ENCODE results near the gene PHYKPL. TPM values are rescaled to one million over a fixed set of nuclear protein-coding genes. Genes with fewer than 3 reads are reported as not detected.

The PHYKPL gene
- total and polyA plus RNA-seq, 2 of the 8 experiments (the other 6 are each of a cell fraction or from before 2014, with no cell fraction given) = 25.1 to 32.1 TPM

- no peak overlapping the region for H3K4me3 ChIP-seq (ENCODE audit: extremely low read depth in 1 of 4, insufficient read depth in 2 of 4, low read depth in 3 of 4, low read length in 4 of 4)
- H3K79me2 ChIP-seq (ENCODE audit: control insufficient read depth in 1 of 2, insufficient read depth in 2 of 2, low read length in 2 of 2) = no peaks in the 10 kb centered on the region
- no peak overlapping the region for H3K4ac ChIP-seq (replicated peaks; ENCODE audit: insufficient read length, low read depth, low read length)
- no peak overlapping the region for H2BK15ac ChIP-seq (ENCODE audit: low read length)
- no peaks in the 10 kb centered on the region for H3K36me3 ChIP-seq (ENCODE audit: control insufficient read depth in 2 of 4, insufficient read depth in 4 of 4, low read length in 3 of 4)
- H3K4me2 ChIP-seq (ENCODE audit: insufficient read depth in 1 of 2, low read depth in 2 of 2, low read length in 2 of 2) = no peak overlapping the region
- H3K9me3 ChIP-seq (ENCODE audit: insufficient read depth in 2 of 2, low read depth in 1 of 2, low read length in 1 of 2) = no peaks in the 10 kb centered on the region
- ChIA-PET CTCF (ENCODE audit: partially characterized antibody) (interaction anchor here (0.8 to 2.3 kb wide), 2 partner anchors 7 to 11 kb away, joined by 4 to 8 read pairs; no protein-coding TSS in a partner anchor), POLR2A (ENCODE audit: partially characterized antibody) (interaction anchor here (1.5 to 2.2 kb wide), 2 partner anchors 10 to 14 kb away, joined by 4 to 6 read pairs; partner anchors contain the start of gene PHYKPL)
- DNase-seq (ENCODE audit: low read depth in 1 of 2, low spot score in 2 of 2) (no peak), FAIRE-seq (no peak)
- no peak overlapping the region for H3K18ac ChIP-seq (ENCODE audit: extremely low read depth, low read length)
- peaks cover 0 to 2% of the 10 kb centered on the region in 2 experiments for H4K20me1 ChIP-seq (replicated peaks in 1 of 2; ENCODE audit: control insufficient read depth in 1 of 2, insufficient read depth in 2 of 2, low read length in 2 of 2)
- no peak overlapping the region for H3K14ac ChIP-seq (ENCODE audit: insufficient read length)
- H2AK5ac ChIP-seq (ENCODE audit: low read depth, low read length) = no peak overlapping the region
- no peak overlapping the region for H4K5ac ChIP-seq (ENCODE audit: insufficient read length, low read depth, low read length)
- H3K56ac ChIP-seq (replicated peaks; ENCODE audit: insufficient read length, low read depth, low read length) = no peak overlapping the region
- H2BK5ac ChIP-seq (ENCODE audit: low read depth, low read length) = no peak overlapping the region
- H3K27me3 ChIP-seq (replicated peaks in 1 of 4; ENCODE audit: control insufficient read depth in 3 of 4, extremely low read depth in 1 of 4, insufficient read depth in 3 of 4, low read length in 3 of 4) = no peaks in the 10 kb centered on the region
- H2AFZ ChIP-seq (ENCODE audit: low read length) = no peak overlapping the region
- H4K8ac ChIP-seq (ENCODE audit: extremely low read depth, insufficient read depth, low read length) = no peak overlapping the region
- no peak overlapping the region for H4K91ac ChIP-seq (replicated peaks; ENCODE audit: insufficient read length, low read length)
- 95% methylated on average over 10 of the region's 10 CpGs; no CpG with 5 or more reads in 1 of the 2 experiments for WGBS, 2 experiments (ENCODE audit: extremely low coverage in 1 of 2, insufficient coverage in 1 of 2, insufficient read length in 1 of 2, insufficient replicate concordance in 2 of 2, low coverage in 1 of 2, low lambda C conversion rate in 2 of 2, missing lambda C conversion rate in 1 of 2)
- no peak overlapping the region for H3K23ac ChIP-seq (ENCODE audit: insufficient read length)
- no peak overlapping the region for H2BK12ac ChIP-seq (ENCODE audit: low read depth, low read length)
- H3K23me2 ChIP-seq (ENCODE audit: low read depth, low read length) = peaks cover 12% of the 10 kb centered on the region; the same call in 1 of the 2 replicates
- H2BK20ac ChIP-seq (ENCODE audit: low read length) = no peak overlapping the region
- no peak overlapping the region for H2BK120ac ChIP-seq (replicated peaks; ENCODE audit: low read depth, low read length)
- H3K4me1 ChIP-seq (replicated peaks in 1 of 4; ENCODE audit: control insufficient read depth in 3 of 4, insufficient read depth in 4 of 4, low read length in 3 of 4) = peaks cover 0 to 3% (median 1%) of the 10 kb centered on the region in 4 experiments; a peak in 3 of 7 replicates
- no peak overlapping the region for H3K9ac ChIP-seq (replicated peaks in 1 of 4; ENCODE audit: extremely low read depth in 1 of 4, low read depth in 3 of 4, low read length in 3 of 4)
- H3K27ac ChIP-seq (ENCODE audit: low read depth, low read length) = no peak overlapping the region
- H3K79me1 ChIP-seq (ENCODE audit: low read depth, low read length) = no peaks in the 10 kb centered on the region; the same call in 1 of the 2 replicates
- TF ChIP-seq SIX5 (IDR thresholded peaks at IDR 0.05; ENCODE audit: low read depth, low read length) = no peak
Measured at GRCh38 chr5:178242416-178242815, 9.8 kb upstream of the PHYKPL start.
